ENCODE data around the gene MEF2C.

The MEF2C gene

GRCh38 chr5:88854769-88855168 lies 28.2 kb downstream of the MEF2C start:
- TF ChIP-seq POLR2AphosphoS5 (IDR thresholded peaks at IDR 0.05; ENCODE audit: low read depth, low read length) (no peak), TAF1 (IDR thresholded peaks at IDR 0.05; ENCODE audit: borderline replicate concordance, low read depth, low read length) (no peak), POLR2A (IDR thresholded peaks at IDR 0.05; ENCODE audit: low read depth, low read length) (no peak)
- FAIRE-seq (no peak), DNase-seq (ENCODE audit: insufficient read length) (no peak)

GRCh38 chr5:88847420-88847819 lies 35.6 kb downstream of the MEF2C start:
- DNase-seq (ENCODE audit: insufficient read length) = no peak
- no peak for FAIRE-seq
- TF ChIP-seq POLR2A (IDR thresholded peaks at IDR 0.05; ENCODE audit: low read depth, low read length) = no peak

- TF ChIP-seq POLR2A (IDR thresholded peaks at IDR 0.05; ENCODE audit: low read depth, low read length) (no peak), POLR2AphosphoS5 (IDR thresholded peaks at IDR 0.05; ENCODE audit: low read depth, low read length) (no peak), TAF1 (IDR thresholded peaks at IDR 0.05; ENCODE audit: borderline replicate concordance, low read depth, low read length) (no peak)
- FAIRE-seq (no peak), DNase-seq (ENCODE audit: insufficient read length) (no peak)
These were observed 36.5 kb downstream of the MEF2C start for GRCh38 chr5:88846434-88846833.

- peak; percentile 11 for DNase-seq (ENCODE audit: insufficient read length)
- peak; percentile 92 for FAIRE-seq
These were observed 37.8 kb downstream of the MEF2C start for GRCh38 chr5:88845081-88845697.

GRCh38 chr5:88842784-88843183 lies 40.2 kb downstream of the MEF2C start:
- TF ChIP-seq TAF1 (IDR thresholded peaks at IDR 0.05; ENCODE audit: borderline replicate concordance, low read depth, low read length) = no peak
- TF ChIP-seq POLR2AphosphoS5 (IDR thresholded peaks at IDR 0.05; ENCODE audit: low read depth, low read length) = no peak
- TF ChIP-seq POLR2A (IDR thresholded peaks at IDR 0.05; ENCODE audit: low read depth, low read length) = no peak
- FAIRE-seq = peak; percentile 72

More at GRCh38 chr5:88845081-88845697, 37.8 kb downstream of the MEF2C start:
- TF ChIP-seq TAF1 (IDR thresholded peaks at IDR 0.05; ENCODE audit: borderline replicate concordance, low read depth, low read length) = no peak

GRCh38 chr5:88841212-88841611 lies 41.8 kb downstream of the MEF2C start:
- no peak for DNase-seq (ENCODE audit: insufficient read length)

More at GRCh38 chr5:88842784-88843183, 40.2 kb downstream of the MEF2C start:
- no peak for DNase-seq (ENCODE audit: insufficient read length)

GRCh38 chr5:88840495-88840894 lies 42.5 kb downstream of the MEF2C start:
- no peak for DNase-seq (ENCODE audit: insufficient read length)
- FAIRE-seq = no peak
- TF ChIP-seq POLR2AphosphoS5 (IDR thresholded peaks at IDR 0.05; ENCODE audit: low read depth, low read length) (no peak), POLR2A (IDR thresholded peaks at IDR 0.05; ENCODE audit: low read depth, low read length) (no peak), TAF1 (IDR thresholded peaks at IDR 0.05; ENCODE audit: borderline replicate concordance, low read depth, low read length) (no peak)

More at GRCh38 chr5:88841212-88841611, 41.8 kb downstream of the MEF2C start:
- no peak for FAIRE-seq
- TF ChIP-seq POLR2A (IDR thresholded peaks at IDR 0.05; ENCODE audit: low read depth, low read length) (no peak), POLR2AphosphoS5 (IDR thresholded peaks at IDR 0.05; ENCODE audit: low read depth, low read length) (no peak), TAF1 (IDR thresholded peaks at IDR 0.05; ENCODE audit: borderline replicate concordance, low read depth, low read length) (no peak)

GRCh38 chr5:88839238-88839637 lies 43.7 kb downstream of the MEF2C start:
- TF ChIP-seq TAF1 (IDR thresholded peaks at IDR 0.05; ENCODE audit: borderline replicate concordance, low read depth, low read length) (no peak), POLR2AphosphoS5 (IDR thresholded peaks at IDR 0.05; ENCODE audit: low read depth, low read length) (no peak), POLR2A (IDR thresholded peaks at IDR 0.05; ENCODE audit: low read depth, low read length) (no peak)
- FAIRE-seq = peak; percentile 24
- DNase-seq (ENCODE audit: insufficient read length) = no peak

GRCh38 chr5:88838500-88838899 lies 44.5 kb downstream of the MEF2C start:
- no peak for TF ChIP-seq POLR2AphosphoS5 (IDR thresholded peaks at IDR 0.05; ENCODE audit: low read depth, low read length)
- no peak for TF ChIP-seq TAF1 (IDR thresholded peaks at IDR 0.05; ENCODE audit: borderline replicate concordance, low read depth, low read length)
- TF ChIP-seq POLR2A (IDR thresholded peaks at IDR 0.05; ENCODE audit: low read depth, low read length) = no peak
- FAIRE-seq (peak; percentile 36), DNase-seq (ENCODE audit: insufficient read length) (no peak)

GRCh38 chr5:88837817-88838216 lies 45.2 kb downstream of the MEF2C start:
- TF ChIP-seq POLR2AphosphoS5 (IDR thresholded peaks at IDR 0.05; ENCODE audit: low read depth, low read length) (no peak), POLR2A (IDR thresholded peaks at IDR 0.05; ENCODE audit: low read depth, low read length) (no peak), TAF1 (IDR thresholded peaks at IDR 0.05; ENCODE audit: borderline replicate concordance, low read depth, low read length) (no peak)
- DNase-seq (ENCODE audit: insufficient read length) (no peak), FAIRE-seq (peak; percentile 40)

GRCh38 chr5:88837222-88837621 lies 45.8 kb downstream of the MEF2C start:
- no peak for TF ChIP-seq TAF1 (IDR thresholded peaks at IDR 0.05; ENCODE audit: borderline replicate concordance, low read depth, low read length)
- no peak for TF ChIP-seq POLR2A (IDR thresholded peaks at IDR 0.05; ENCODE audit: low read depth, low read length)
- TF ChIP-seq POLR2AphosphoS5 (IDR thresholded peaks at IDR 0.05; ENCODE audit: low read depth, low read length) = no peak
- FAIRE-seq = no peak
- DNase-seq (ENCODE audit: insufficient read length) = no peak

GRCh38 chr5:88836195-88836838 lies 46.7 kb downstream of the MEF2C start:
- DNase-seq (ENCODE audit: insufficient read length) (no peak), FAIRE-seq (peak; percentile 93)
- TF ChIP-seq POLR2AphosphoS5 (IDR thresholded peaks at IDR 0.05; ENCODE audit: low read depth, low read length) = no peak
- TF ChIP-seq POLR2A (IDR thresholded peaks at IDR 0.05; ENCODE audit: low read depth, low read length) = peak; percentile 39; the same call in 1 of the 2 replicates
